Sigmoid colon (tissue), 4 donors: Measurements from ENCODE around the gene IL23R.

ENCODE experiments used
- EP300 ChIP-seq, 4 donors: sonication (generic); formaldehyde crosslinking; IDR thresholded peaks; one replicate each; pipeline ENCODE4 v1.6.1; 2017; ENCODE audit warnings: antibody characterized with exemption in 4 of 4
- POLR2A ChIP-seq, 2 donors: fragments of 450-650 bp; IDR thresholded peaks; one replicate each; pipeline ENCODE4 v1.6.1; 2016; ENCODE audit warnings: antibody characterized with exemption in 2 of 2, mild to moderate bottlenecking in 2 of 2, moderate library complexity in 2 of 2
- POLR2AphosphoS5 ChIP-seq, 4 donors: sonication (generic); formaldehyde crosslinking; IDR thresholded peaks; one replicate each; pipeline ENCODE4 v1.6.1; 2017; ENCODE audit warnings: antibody characterized with exemption in 4 of 4
- TF ChIP-seq, protein P1 (sequence below), 4 experiments: fragments of 450-650 bp in 3 of 4; fragments of 200-600 bp in 1 of 4; IDR thresholded peaks; one replicate each; pipeline ENCODE4 v1.5.1; 2016 to 2019; ENCODE audit warnings: antibody characterized with exemption in 4 of 4, mild to moderate bottlenecking in 3 of 4, moderate library complexity in 2 of 4

DNA sequence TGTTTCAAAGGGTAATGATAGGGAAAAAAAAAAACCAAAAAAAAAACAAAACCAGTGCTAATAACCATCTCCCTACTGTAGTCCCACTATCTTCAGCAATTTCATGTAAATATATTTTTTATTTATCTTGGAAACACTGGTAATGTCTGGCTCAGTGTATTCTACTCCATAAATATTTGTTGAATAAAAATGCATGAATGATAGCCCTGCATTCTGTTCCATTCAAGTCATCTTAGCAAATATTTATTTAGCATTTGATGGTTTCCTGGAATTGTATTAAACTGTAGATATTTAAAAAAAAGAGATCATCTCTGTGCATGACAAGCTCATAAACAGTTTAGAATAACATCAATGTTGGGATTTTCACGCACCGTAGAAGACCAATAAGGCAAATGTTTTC, 24.2 kb downstream of the IL23R start:
- TF ChIP-seq, protein P1, sequence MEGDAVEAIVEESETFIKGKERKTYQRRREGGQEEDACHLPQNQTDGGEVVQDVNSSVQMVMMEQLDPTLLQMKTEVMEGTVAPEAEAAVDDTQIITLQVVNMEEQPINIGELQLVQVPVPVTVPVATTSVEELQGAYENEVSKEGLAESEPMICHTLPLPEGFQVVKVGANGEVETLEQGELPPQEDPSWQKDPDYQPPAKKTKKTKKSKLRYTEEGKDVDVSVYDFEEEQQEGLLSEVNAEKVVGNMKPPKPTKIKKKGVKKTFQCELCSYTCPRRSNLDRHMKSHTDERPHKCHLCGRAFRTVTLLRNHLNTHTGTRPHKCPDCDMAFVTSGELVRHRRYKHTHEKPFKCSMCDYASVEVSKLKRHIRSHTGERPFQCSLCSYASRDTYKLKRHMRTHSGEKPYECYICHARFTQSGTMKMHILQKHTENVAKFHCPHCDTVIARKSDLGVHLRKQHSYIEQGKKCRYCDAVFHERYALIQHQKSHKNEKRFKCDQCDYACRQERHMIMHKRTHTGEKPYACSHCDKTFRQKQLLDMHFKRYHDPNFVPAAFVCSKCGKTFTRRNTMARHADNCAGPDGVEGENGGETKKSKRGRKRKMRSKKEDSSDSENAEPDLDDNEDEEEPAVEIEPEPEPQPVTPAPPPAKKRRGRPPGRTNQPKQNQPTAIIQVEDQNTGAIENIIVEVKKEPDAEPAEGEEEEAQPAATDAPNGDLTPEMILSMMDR (IDR thresholded peaks at IDR 0.05): no peak
- TF ChIP-seq POLR2AphosphoS5 (IDR thresholded peaks at IDR 0.05) (no peak), POLR2A (IDR thresholded peaks at IDR 0.05) (no peak), EP300 (IDR thresholded peaks at IDR 0.05) (no peak)
